ENCODE data around the gene EXOC4. TPM values are rescaled to one million over a fixed set of nuclear protein-coding genes. Genes with fewer than 3 reads are reported as not detected.

EXOC4 gene
- total RNA-seq, 1 donor from 2014 or later: 51.6 TPM

DNA sequence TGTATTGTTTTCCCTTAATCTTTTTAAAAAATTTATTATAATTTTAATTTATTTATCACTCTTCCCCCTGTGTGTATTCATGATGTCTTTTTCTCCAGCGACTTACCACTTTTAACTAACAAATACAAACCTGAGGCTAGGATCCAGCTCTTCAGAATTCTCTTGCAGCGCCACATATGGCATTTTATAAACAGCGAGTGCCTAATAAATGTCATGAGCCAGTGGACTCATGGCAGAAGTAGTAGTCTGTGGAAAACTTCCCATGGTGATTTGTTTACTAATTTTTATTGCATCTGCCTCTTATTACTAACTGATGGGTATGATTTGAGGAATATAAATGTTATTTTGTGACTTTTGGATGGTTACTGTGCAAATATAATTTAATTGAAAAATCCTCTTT, 102.9 kb downstream of the EXOC4 start:
- Histone ChIP-seq H3K27me3 (ENCODE audit: control insufficient read depth, insufficient read depth, low read length) (no peaks in the 10 kb centered on the region), H3K4me3 (ENCODE audit: low read depth, low read length) (no peak overlapping the region), H3K36me3 (ENCODE audit: control insufficient read depth, insufficient read depth, low read length) (no peaks in the 10 kb centered on the region)
- DNase-seq (ENCODE audit: low read depth): no peak
- TF ChIP-seq, protein P1, sequence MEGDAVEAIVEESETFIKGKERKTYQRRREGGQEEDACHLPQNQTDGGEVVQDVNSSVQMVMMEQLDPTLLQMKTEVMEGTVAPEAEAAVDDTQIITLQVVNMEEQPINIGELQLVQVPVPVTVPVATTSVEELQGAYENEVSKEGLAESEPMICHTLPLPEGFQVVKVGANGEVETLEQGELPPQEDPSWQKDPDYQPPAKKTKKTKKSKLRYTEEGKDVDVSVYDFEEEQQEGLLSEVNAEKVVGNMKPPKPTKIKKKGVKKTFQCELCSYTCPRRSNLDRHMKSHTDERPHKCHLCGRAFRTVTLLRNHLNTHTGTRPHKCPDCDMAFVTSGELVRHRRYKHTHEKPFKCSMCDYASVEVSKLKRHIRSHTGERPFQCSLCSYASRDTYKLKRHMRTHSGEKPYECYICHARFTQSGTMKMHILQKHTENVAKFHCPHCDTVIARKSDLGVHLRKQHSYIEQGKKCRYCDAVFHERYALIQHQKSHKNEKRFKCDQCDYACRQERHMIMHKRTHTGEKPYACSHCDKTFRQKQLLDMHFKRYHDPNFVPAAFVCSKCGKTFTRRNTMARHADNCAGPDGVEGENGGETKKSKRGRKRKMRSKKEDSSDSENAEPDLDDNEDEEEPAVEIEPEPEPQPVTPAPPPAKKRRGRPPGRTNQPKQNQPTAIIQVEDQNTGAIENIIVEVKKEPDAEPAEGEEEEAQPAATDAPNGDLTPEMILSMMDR (IDR thresholded peaks at IDR 0.05; ENCODE audit: insufficient read depth, low read length, poor library complexity, severe bottlenecking): no peak

DNA sequence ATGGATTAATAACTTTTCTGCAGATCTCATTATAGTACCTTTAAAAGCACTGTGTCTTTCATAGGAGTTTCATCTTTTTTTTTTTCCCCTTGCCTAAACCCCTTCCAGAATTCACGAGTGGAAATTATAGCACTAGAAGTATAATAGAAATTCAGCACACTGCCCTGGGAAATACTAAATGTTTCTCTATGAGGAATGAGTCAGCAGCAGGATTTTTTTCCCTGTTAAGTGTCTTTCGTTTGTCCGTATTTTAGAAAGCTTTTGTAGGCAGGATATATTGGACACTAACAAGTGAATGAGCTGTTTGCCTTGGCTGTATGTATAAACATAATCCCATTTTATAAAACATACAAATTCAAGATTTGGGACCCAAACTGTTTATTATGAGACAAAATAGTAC, 105.8 kb downstream of the EXOC4 start:
- DNase-seq (ENCODE audit: low read depth): no peak
- TF ChIP-seq, protein P1 (IDR thresholded peaks at IDR 0.05; ENCODE audit: insufficient read depth, low read length, poor library complexity, severe bottlenecking): no peak
- H3K4me3 ChIP-seq (ENCODE audit: low read depth, low read length): no peak overlapping the region
- no peaks in the 10 kb centered on the region for H3K27me3 ChIP-seq (ENCODE audit: control insufficient read depth, insufficient read depth, low read length)
- no peaks in the 10 kb centered on the region for H3K36me3 ChIP-seq (ENCODE audit: control insufficient read depth, insufficient read depth, low read length)

DNA sequence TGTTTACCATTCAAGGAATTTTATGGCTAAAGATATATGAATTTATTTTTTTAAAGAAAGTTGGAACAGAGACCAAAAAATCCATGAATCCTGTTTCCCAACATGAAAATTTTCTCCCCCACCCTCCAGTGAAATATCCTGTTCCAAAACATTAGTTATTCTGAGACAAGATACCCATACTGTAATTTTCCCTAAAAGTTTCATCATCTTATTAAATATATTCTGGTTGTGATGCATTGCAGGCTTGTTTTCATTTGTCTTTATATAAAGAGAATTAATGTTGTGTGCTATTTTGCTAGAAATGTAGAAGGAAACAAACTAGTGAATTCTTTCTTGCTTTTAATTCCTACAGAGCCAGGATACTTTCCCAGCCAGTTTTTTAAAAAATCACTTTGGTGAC, 106.6 kb downstream of the EXOC4 start:
- Histone ChIP-seq H3K36me3 (ENCODE audit: control insufficient read depth, insufficient read depth, low read length) (no peaks in the 10 kb centered on the region), H3K27me3 (ENCODE audit: control insufficient read depth, insufficient read depth, low read length) (no peaks in the 10 kb centered on the region), H3K4me3 (ENCODE audit: low read depth, low read length) (no peak overlapping the region)
- no peak for DNase-seq (ENCODE audit: low read depth)
- TF ChIP-seq, protein P1 (IDR thresholded peaks at IDR 0.05; ENCODE audit: insufficient read depth, low read length, poor library complexity, severe bottlenecking): no peak

DNA sequence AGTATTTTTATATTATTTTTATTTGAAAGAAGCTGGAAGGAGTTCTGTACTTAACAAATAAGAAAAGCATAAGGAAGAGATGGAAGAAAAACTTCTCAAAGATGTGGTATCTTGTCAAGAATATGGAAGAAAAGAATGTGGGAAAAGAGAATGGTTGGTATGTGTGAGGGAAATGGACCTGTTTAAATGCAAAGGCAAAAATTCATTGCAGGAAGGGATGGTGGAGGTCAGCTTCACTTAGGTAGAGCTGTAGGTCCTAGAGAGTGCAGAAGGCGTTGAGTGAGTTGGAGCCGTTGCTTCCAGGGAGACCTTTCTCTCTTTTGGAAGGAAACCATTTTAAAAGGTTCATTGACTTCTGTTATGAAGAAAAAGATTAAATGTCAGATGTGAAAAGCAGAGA, 107.3 kb downstream of the EXOC4 start:
- DNase-seq (ENCODE audit: low read depth): no peak
- TF ChIP-seq, protein P1 (IDR thresholded peaks at IDR 0.05; ENCODE audit: insufficient read depth, low read length, poor library complexity, severe bottlenecking): no peak
- Histone ChIP-seq H3K27me3 (ENCODE audit: control insufficient read depth, insufficient read depth, low read length) (no peaks in the 10 kb centered on the region), H3K36me3 (ENCODE audit: control insufficient read depth, insufficient read depth, low read length) (no peaks in the 10 kb centered on the region), H3K4me3 (ENCODE audit: low read depth, low read length) (no peak overlapping the region)

DNA sequence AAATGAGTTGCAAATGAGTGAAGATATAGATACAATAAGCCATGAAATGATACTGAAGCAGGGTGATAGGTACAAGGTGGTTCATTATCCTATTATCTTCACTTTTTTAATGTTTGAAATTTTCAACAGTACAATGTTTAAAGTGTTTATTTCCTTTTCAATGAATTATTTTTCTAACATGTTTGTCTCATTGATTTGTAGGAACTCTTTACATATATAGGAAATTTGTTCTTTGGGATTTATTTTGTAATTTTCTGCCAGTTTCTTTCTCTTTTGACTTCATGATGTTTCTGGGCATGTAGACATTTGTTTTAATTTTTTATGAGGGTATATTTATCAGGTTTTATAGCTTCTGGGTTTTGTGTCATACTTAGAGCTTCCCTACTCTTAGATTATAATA, 108.9 kb downstream of the EXOC4 start:
- Histone ChIP-seq H3K4me3 (ENCODE audit: low read depth, low read length) (no peak overlapping the region), H3K36me3 (ENCODE audit: control insufficient read depth, insufficient read depth, low read length) (no peaks in the 10 kb centered on the region), H3K27me3 (ENCODE audit: control insufficient read depth, insufficient read depth, low read length) (no peaks in the 10 kb centered on the region)
- DNase-seq (ENCODE audit: low read depth): no peak
- TF ChIP-seq, protein P1 (IDR thresholded peaks at IDR 0.05; ENCODE audit: insufficient read depth, low read length, poor library complexity, severe bottlenecking): no peak

DNA sequence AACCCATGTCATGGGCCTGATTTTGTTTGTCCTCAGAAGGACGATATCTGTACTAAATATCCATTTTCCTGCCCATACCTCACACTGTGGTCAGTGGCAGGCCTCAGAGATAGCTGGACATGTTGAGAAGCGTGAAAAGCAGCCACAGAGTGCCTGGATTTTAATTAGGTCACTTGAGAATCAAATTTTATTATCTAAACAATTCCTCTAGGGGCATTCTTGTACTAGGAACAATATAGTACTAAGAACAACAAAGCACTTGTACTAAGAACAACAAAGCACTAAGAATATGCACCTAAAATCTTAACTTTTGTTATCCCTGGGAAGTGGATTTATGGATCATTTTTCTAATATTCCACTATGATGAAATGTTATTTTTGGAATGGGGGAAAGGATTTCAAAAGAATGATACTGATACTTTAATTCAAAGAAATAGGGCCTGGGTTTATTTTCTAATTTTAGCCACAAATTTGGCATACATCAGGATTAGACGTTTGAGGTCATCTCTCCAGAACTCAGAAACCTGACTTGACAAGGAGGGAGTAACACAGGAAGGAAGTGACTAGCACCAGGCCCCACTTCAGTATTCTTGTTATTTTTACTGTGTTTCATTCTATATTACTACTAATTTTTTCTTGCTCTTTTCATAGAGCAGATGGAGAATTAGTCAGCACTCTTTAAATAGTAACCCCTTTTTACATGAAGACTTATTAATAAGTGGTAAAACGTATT, 112.2 kb downstream of the EXOC4 start:
- no peak for DNase-seq (ENCODE audit: low read depth)
- Histone ChIP-seq H3K36me3 (ENCODE audit: control insufficient read depth, insufficient read depth, low read length) (no peaks in the 10 kb centered on the region), H3K27me3 (ENCODE audit: control insufficient read depth, insufficient read depth, low read length) (no peaks in the 10 kb centered on the region), H3K4me3 (ENCODE audit: low read depth, low read length) (no peak overlapping the region)
- TF ChIP-seq, protein P1 (IDR thresholded peaks at IDR 0.05; ENCODE audit: insufficient read depth, low read length, poor library complexity, severe bottlenecking): no peak
